NCI-H446 (cell line): ENCODE results near the gene ALDH1A1.

Source experiments
- DNase-seq, 2 experiments: peaks; one replicate each; lab custom pipeline; 2025; lab: John Stamatoyannopoulos, UW

ALDH1A1 gene

DNA sequence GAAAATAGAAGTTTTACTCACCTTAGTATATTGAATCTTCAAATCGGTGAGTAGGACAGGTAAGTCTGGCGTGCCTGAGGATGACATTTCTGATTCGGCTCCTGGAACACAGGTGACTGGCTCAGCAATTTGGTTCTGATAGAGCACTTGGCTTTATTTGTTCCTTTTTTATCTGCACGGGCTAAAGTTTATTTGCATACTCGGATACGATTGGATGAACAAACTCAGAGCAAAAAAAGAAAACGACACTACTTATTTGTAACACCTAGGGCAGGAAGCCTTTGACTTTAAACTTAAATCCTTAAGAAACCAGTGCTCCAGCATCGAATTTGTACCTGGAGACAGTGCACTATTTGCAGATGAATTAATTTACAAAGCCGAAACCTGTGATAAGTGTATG lies at the start of gene ALDH1A1:
ALDH1A1 (minus strand) TSS at position 140 of the 400 bp plus-strand sequence; CDS start at position 87, 53 bp downstream.
- no peak for DNase-seq

DNA sequence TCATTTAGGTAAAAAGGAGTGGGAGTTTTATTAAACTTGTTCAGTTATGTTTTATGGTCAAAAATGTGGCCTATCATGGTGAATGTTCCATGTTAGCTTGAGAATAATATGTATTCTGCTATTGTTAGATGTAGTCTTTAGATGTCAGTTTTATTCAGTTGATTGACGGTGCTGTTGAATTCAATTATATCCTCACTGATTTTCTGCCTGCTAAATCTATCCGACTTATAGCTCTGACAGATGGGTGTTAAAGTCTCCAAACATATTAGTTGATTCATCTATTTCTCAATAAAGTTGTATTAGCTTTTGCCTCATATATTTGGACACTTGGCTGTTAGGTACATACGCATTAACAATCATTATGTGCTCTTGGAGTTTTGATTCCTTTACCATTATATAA lies 49.0 kb upstream of the ALDH1A1 start:
- no peak for DNase-seq

DNA sequence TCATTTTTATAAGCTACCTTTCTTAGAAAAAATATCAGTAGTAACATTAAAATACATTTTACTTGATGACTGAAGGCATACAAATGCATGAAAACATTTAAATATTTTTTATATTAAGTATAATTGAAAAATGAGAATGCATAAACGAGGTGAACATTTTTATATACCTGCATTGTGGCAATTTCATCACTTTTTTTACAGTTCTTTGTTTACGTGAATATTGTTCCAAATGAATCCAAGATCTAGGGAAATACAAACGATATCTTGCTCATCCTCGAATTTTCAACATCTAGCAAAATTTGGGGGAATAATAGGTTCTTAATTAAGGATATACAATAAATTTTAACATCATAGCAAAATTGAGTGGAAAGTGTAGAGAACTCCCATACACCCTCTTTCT lies 45.5 kb upstream of the ALDH1A1 start:
- DNase-seq: no peak

DNA sequence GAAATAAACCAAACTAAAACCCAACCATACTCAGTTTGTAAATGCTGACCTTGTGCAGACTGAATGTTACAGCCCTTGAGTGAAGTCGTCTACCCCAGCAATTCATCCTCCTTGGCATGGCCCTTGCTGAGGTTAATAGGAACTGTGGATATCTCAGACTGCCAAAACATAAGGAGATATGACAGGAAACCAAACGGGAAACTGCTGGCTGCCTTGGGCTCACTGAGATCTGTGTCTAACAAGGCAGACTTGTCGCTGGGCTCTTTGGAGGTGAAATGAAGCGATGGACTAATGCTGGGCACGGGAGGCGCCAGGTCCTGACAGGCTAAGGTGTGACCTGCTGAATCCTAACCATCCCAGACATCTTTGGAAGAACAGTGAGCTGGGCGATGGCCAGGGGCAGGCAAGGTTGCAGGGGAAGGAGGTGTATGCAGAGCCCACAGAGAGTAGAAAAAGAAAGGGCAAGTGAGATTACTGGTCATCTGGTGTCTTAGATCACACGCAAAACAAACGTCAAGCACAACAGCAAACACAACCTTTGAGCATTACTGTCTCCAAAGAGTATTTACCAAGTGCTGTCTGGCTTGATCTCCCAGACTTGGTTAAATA lies 44.6 kb upstream of the ALDH1A1 start:
- DNase-seq: no peak

DNA sequence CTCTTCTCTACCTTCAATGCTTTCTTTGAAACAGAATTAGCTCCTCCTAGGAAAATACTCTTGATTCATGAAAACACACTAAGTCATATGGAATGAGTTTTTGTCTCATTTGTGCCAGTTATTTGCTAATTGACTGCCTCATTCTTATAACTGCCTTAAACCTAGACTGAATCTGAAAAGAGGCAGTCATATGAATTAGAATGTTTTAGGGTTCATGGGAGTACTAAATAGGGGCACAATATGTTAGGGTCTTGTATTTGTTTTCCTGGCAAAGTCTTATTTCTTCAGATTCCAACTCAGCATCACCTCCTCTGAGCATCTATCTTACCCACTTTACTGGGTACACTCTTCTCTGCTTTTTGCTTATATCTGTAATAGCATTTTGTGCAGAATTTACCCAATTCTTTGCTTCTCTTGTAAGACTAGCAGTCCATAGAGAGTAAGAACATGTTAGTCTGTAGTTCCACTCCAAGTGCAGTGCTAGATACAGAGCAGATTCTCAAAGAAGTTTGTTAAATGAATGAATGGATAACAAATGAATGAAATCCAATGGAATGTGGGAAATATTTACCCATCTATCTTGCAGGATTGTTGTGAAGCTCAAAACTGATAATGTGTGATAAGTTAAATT lies 43.9 kb upstream of the ALDH1A1 start:
- DNase-seq: no peak

DNA sequence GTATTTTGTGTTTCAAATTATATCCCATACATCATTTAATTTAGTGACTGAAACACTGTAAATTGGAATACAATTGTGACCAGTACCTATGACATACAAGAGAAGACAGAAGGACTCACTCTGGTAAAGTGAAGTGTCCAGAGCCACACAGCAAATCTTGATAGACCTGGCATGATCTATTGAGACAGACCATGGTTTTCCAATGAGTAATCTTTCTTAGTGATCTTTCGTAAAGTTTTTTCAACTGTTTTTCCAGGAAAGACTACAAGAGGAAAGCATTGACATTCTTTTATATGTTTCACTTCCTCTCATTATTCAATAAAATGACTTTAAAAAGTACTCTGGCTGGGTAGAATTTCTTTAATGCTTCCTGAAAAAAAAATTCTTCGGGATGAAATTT lies 43.3 kb upstream of the ALDH1A1 start:
- no peak for DNase-seq

DNA sequence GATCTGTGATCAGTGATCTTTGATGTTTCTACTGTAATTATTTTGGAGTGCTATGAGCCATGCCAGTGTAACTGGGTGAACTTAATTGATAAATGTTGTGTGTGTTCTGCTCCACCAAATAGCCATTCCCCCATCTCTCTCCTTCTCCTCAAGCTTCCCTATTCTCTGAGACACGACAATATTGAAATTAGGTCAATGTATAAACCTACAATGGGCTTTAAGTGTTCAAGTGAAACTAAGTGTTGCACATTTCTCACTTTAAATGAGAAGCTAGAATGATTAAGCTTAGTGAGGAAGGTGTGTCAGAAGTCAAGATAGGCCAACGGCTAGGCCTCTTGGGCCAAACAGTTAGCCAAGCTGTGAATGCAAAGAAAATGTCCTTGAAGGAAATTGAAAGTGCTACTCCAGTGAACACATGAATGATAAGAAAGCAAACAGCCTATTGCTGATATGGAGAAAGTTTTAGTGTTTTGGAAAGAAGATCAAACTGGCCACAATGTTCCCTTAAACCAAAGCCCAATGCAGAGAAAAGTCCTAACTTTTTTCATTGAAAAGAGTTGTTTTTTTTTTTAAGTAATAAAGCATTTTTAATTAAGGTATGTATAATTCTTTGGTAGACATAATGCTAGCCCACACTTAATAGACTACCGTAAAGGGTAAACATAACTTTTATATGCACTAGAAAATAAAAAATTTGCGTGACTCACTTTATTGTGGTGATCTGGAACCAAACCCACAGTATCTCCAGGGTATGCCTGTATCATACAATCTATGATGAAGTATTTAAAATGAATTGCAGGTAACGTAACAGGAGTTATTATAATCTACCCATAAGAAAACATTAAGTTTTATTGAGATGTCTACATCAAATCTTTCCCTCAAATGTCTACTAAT lies 42.5 kb upstream of the ALDH1A1 start:
- DNase-seq: no peak

DNA sequence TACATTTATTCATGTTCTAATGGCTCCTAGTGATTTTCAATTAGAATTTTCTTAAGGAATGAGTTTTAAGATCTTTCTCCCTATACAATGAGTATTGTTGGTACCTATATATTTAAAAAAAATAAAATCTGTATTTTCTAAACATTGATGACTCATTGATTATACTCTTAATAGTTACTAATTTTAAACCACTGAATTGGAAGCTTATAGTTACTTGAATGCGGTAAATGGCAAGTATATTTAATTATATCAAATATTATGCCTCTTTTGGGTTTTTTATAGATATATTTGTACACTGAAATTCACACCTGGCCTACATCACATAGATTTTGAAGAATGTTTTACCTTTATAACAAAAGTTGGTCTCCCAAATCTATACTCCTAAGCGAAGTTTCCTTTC lies 38.9 kb upstream of the ALDH1A1 start:
- no peak for DNase-seq

DNA sequence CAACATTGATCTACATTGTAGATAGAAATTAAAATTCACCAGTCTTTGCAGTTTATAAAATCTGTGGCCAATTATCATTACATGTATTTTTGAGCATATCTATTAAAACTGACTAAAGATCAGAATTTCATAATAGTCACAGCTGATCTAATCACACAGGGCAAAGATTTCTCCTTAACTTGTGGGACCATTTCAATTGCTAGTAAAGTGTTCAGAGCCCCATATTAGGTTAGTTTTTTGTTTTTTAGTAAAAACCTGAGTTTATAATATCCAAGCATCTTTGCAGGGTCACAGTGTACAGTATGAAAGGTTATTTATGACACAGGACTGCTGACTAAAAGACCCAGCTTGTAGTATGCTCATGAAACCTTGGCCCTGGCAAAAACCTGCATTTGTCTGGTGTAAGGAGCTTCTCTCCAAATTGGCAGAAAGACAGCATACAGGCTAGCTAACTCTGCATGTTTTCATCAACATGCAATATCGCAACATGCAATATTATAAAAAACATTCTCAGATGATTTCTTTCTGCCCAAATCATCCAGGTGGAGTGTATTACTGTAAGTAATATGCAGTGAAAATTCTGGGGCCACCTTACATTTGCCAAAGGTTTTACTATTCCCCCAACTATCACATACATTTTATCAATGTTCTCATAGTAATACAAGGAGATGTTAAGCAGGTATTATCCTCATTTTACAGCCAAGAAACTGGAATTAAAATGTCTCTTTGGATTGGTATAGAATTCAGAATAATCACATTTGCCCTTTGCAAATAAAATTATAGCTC lies 37.7 kb upstream of the ALDH1A1 start:
- no peak for DNase-seq

DNA sequence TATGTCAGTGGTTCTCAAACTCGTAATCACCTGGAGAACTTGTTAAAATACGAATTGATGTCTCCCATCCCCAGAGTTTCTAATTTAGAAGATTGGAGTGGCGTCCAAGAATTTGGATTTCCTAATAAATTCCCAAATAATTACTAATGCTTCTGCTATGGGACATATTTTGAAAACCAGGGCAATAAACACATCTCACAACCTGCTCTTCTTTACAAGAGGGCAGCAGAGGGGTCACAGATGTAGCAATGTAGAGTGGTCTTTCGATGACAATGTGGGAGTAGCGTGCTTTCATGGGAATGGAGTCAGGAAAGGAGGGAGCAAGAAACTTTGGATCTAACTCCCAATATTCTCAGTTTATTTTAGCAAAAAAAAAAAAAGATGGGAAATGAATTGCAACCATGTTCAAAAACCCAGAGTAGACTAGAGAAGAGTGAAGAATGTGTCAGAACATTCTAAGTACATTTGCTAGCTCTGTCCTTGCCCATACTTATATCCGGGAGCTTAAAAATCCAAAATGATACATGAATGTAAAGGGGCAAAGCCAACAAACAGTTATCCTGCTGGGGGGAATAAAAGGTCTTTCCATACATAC lies 33.8 kb upstream of the ALDH1A1 start:
- no peak for DNase-seq

DNA sequence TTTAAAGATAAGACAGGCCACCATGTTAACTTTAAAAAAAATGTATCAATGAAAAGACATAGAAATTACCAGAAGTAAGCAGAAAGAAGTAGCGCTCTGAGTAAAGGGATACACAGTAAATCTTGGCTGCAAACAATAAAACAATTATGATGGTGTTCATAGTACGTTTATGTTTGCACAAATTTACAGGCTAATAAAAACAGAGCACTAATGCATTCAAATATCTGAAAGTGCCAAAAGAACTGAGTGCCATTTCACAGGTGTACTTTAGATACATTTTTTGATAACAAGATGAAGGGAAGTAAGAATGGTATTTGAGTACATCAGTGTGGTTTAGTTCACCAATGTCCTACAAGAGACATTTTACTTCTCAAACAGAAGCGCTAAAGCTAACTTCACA lies 32.9 kb upstream of the ALDH1A1 start:
- DNase-seq: no peak

DNA sequence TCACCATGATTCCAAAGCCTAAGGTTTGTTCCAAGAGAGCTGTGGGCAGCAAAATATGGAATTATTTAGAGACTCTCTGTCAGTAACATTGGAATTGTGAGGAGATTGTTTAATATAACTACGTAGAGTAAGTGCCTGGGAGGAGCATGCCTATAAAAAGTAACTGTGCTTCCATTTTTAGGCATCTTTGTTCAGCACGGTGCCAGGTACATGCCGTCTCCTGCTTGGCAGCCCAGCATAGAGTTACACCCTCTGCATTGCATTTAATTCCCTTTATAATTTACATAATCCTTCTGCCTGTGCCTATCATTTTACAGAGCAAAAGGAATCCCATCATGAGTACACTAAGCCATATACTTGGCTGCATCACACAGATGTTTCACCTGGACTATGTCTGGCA lies 32.1 kb upstream of the ALDH1A1 start:
- DNase-seq: no peak

DNA sequence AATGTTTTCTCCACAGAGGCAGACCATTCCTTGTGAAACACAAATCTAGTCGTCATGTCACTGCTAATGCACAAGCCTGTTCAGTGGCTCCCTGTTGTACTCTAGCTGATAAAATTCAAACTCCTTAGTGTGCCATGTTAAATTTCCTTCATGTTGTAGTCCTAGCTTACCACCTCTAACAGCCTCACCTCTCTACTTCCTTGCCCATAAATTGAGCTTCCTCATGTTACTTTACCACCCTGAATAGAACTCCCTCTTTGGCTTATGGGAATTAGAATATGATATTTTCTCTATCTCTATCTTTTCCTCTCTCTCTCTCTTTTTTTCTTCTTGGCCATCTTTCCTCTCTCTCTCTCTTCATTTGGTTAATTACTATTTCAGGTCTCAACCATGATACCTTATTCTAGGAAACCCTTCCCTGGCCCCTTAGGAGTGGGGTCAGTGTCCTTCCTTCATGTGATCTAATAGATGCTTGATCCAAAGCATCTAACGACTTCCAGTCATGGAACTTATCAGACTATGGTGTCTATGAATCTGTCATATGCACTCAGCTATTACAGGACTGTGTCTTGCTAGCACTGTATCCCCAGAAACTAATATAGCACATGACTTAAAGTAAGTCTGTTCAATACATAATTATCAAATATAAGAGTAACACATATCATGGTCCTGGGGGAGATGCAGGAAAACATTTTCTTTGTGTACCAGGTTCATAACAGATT lies 31.5 kb upstream of the ALDH1A1 start:
- DNase-seq: no peak

DNA sequence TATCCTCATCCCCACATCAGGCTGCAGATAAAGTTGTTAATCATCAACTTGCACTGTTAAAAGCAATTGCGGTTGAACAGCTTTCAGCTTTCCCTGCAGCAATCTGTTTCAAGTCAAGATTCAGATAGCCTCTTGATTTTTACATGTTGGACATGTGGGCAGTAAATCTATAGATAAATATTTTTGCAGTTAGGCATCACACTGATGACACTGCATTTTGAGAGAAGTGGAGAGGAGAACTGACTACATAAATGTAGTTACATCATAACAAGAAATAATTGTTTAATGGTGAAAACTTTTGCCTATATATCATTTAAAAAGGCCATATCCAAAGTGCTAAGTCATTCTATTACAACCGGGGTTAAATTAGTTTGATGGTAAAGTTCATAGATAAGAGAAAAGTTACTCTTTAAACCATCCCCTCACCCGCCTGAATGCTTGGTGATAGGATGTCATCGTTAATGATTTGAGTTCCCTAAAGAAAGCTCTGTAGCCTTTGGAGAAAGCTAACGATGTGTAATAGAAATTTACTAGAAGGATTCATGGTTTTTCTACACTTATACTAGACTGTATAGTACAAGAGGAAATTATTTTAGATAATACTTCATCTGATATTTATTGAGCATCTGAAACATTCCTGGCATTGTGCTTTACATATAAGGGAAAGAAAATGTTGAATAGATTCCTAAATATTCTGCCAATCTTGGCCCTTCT lies 30.8 kb upstream of the ALDH1A1 start:
- DNase-seq: no peak

DNA sequence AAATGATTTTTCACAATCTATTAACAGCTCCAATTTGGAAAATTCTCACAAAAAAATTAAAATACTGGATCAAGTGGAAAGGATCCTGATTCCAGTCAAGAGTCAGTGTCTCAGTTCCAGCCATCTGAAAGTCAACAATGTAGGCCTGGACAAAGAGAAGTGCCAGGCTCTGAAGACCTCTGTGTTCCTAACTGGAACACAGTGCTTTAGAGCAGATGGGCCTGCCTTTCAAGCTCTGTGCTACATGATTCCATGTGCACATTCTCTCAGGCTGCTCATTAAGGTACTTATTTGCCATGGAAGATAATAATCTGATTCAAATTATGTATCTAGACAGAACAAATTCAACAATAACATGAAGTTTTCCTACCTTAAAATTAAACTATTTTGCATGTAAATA lies 30.2 kb upstream of the ALDH1A1 start:
- no peak for DNase-seq

DNA sequence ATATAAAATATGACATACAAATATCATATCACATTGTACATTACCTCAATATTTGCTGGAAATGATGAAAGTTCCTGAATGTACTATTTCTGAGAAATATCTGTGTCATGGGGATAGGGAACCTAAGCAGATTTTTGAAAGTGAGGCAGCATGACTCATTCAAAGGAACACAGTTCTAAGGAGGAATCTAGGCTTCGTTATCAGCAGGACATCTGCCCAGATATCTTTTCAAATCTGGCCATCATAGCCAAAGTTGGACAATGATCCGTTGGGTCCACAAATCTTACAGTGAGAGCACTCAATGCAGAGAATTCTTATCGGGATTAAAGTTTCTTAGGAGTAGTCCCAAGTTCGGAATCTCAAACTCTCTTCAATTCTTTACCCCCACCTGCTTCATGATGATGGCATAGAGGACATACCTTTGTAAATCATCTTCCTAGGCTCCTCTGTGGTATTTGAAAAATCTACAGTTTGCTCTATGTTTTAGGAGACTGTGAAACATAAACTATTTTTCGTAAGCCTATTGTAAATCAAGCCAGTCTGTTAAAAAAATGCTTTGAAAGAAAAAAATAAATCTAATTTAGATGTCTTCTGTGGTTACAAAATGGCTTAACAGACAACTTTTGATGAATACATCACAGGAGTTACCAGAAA lies 29.4 kb upstream of the ALDH1A1 start:
- no peak for DNase-seq

DNA sequence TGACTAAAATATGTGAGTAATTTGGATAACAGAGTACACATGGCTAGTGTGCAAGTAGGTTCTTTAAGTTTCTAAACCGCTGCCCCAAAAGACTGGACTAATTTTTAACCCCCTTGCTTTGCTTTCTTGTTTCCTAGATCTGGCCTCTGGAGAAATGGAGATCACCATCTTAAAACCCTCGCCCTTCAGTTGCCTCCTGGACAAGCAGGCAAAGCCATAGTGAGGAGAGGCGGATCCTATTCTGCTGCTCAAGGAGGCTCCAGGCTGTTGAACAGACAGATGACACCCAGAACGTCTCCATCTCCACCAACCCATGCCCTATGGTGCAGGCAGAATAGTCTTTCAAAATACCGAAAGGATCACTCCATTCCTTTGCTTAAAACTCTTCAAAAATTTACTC lies 28.6 kb upstream of the ALDH1A1 start:
- DNase-seq: no peak

DNA sequence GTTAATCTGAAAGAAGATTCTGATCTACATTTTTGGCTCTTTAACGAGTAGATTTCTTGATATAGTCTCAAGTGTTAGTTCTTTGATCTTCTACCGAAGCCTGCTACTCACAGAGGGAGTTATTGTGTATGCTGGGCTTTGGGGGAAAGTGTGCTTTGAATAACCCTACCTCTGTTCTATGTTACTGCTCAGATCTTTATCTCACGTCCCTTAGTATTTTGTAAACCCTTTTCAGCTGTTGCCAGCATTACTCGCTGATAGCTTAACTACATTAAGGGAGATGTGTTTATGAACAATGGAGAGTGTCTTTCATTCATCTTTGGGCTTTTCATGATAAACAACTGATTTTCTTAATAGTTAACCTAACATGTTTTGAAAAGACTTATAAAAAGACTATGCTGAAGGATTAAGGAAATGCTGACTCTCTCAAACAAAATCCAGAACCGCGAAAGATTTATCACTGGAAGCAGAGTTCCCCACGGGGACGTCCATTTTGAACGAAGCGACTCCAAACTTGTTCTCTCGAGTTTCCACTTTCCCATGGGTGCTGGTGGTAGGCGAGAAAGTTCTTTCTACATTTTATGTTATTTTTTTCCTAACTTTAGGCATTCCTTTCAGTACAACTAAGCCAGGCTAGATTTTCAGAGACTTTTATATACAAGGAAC lies 27.9 kb upstream of the ALDH1A1 start:
- no peak for DNase-seq

DNA sequence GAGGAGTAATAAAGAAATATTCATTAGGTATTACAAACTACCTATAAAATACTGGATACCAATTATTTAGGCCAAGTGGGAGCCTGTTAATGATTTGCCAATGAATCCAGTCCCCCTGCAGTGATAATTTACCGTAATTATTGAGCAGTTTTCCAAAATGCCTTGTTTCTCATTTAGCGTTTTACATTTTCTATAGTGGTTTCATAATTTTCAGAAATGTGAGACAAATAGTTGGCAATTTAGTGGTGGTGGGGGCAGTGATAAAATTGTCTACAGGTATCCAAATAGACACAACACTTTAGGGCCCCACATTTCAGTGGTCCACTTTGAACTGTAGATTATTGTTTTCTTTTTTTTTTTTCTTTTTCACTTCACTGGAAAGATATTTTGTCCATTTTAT lies 27.3 kb upstream of the ALDH1A1 start:
- no peak for DNase-seq
